T1000 (cell line): Measurements from ENCODE around the gene GPR160.

Experiments used
- DNase-seq: peaks from one replicate; lab custom pipeline; 2025; ENCODE audit warnings: mixed read lengths; lab: John Stamatoyannopoulos, UW

The GPR160 gene

GRCh38 chr3:170064108-170064507, 26.3 kb downstream of the GPR160 start:
- DNase-seq, result no peak

DNA sequence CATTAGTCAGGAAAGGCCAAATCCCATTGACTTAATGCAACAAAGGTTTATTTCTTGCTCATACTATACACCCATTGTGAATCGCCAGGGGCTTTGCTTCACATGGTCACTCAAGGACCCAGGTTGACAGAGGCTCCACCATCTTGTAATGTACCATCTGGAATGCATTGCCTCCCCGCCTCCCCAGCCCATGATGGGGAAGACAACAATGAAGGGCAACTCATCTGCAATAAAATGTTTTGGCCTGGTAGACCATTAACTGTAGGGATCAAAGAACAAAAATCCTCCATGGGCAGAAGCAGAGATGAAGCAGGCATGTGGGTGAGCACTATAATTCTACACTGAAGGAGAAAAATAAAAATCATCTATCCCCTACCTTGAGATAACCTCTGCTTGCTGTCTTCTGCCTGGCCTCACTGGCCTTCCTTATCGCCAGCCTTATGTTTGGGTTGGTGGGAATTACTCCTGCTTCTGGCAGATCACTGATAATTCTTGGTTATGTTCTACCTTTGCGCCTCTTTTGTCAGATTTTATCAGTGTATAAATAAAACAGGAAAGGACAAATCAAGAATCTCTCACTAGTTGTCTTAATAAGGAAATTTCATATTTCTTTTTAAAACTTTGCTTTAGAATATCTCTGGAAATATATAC, 37.8 kb downstream of the GPR160 start:
- no peak for DNase-seq

DNA sequence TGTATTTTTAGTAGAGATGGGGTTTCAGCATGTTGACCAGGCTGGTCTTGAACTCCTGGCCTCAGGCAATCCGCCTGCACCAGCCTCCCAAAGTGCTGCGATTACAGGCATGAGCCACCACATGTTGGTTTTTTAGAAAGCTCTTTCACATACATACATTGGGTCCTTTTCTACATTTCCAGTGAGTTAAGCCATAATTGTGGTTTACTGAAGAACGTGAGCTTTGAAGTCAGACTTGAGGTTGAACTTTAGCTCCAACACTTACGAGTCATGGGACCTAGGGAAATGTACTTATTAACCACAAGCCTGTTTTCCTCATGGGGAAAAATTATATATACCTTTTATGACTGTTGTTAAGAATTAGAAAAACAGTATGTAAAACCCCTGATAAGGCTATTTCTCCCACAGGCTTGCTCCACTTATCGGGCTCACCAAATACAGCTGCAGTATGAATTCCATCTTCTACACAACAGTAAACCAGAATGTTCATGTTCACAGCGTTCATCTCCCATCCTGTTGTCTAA, 39.0 kb downstream of the GPR160 start:
- DNase-seq, result peak; percentile 15

DNA sequence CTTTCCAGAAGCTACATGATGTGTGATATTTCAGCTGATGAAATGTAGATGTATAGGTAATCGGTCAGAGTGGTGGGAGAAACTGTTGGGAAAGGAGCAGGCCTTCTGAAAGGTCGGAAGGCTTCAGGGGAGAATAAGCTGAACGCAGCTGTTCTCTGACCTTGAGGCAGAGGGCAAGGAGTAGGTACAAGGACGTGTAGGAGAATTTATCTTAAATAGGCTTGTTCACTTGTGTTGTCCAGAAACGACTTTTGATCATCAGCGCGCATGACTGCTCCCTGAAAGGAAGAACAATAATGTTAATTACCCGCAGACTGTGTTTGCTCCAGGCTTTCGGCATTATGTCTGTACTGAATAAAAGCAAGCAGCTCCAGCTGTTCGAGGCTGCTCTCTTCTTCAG, 39.6 kb downstream of the GPR160 start:
- DNase-seq, result no peak

GRCh38 chr3:170078620-170079281, 41.0 kb downstream of the GPR160 start:
- no peak for DNase-seq

DNA sequence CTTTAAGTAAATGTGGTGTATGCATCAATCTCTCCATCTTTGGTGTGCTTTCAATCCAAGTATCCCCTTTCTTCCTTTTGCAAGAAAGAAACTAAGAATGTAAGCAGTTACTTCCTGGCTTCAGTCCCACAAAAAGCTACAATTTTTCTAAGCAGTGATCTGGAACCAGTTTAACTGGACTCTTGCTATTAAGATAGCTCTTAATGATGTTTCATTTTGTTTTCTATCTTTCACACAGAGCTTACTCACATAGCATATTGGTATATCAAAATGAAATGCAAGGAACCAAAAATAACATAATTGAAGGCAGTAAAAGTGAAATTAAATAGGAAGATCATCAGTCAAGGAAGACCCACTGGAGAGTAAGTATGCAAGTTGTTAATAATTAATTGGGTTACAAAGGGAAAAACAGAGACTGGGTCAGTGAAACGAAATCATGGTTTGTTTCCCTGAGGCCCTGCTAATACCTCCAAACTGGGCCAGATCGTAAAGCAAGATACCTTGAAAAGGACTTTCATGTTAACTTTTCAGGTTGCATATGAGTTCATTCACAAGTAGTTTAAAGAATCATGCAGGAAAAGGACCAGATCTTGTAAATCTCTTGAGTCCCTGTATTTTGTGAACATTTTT, 41.9 kb downstream of the GPR160 start:
- DNase-seq, result no peak

GRCh38 chr3:170080605-170081004, 42.8 kb downstream of the GPR160 start:
- DNase-seq, result no peak

GRCh38 chr3:170081079-170081741, 43.4 kb downstream of the GPR160 start:
- no peak for DNase-seq

DNA sequence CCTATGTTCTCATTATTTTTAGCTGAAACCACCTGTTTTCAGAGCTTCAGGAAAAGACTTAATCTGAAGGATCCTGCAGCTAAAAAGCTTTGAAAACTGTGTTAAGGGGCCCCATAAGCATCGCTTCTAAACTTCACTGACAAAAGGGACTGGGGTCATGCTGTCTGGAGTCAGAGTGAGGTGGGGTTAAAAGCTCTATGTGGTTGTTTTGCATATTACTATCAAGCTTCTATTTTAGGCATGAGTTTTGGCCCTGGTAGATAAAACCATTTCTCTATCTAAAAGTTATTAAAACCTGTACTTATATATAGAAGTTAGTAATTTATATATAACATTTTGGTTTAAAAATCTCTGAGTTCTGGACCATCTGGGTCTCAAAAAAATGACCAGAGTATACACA, 45.5 kb downstream of the GPR160 start:
- DNase-seq, result no peak

GRCh38 chr3:170085396-170085795, 47.6 kb downstream of the GPR160 start:
- DNase-seq, result no peak

GRCh38 chr3:170089862-170090600, 52.2 kb downstream of the GPR160 start:
- no peak for DNase-seq

- no peak for DNase-seq
Measured at GRCh38 chr3:170090601-170090981, 52.8 kb downstream of the GPR160 start.

GRCh38 chr3:170092907-170093306, 55.1 kb downstream of the GPR160 start:
- DNase-seq, result no peak

- DNase-seq, result no peak
Measured at GRCh38 chr3:170095771-170096170, 58.0 kb downstream of the GPR160 start.

DNA sequence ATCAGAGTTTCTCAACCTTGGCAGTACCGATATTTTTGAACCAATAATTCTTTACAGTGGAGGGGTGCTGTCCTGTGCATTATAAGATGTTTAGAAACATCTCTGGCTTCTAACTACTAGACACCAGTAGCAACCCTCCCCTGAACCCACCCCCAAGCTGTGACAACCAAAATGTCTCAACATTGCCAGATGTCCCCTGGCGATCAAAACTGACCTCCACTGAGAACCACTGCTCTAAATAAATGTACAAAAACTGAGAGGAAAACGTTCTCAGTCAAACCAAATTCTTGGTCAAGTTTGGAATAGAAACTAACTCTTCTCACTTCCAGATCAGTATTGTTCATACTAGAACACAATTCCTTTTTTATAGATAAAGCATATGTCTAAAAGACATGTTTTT, 58.5 kb downstream of the GPR160 start:
- DNase-seq, result no peak

- no peak for DNase-seq
Measured at GRCh38 chr3:170098753-170099152, 61.0 kb downstream of the GPR160 start.

GRCh38 chr3:170100944-170101343, 63.1 kb downstream of the GPR160 start:
- no peak for DNase-seq

DNA sequence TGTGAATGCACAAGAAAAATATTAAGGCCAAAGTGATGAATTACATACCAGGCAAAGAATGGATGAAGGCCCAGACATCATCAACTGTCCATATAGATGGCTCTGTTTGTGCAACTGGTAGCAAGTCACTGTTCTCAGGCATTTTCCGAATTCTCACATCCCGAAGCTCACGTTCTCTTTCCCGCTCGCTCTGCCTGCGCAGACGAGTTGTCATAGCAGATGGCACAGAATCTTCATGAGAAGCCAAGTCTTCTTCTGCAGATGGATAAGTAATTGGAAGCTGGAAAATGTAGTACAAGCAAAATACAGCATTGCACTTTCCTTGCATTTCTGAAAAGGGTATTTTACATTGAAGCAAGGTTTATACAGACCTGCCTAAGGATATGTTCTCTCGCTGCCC, 64.6 kb downstream of the GPR160 start:
- no peak for DNase-seq

- no peak for DNase-seq
Measured at GRCh38 chr3:170107941-170108340, 70.1 kb downstream of the GPR160 start.

GRCh38 chr3:170108955-170109354, 71.2 kb downstream of the GPR160 start:
- no peak for DNase-seq

- no peak for DNase-seq
Measured at GRCh38 chr3:170109579-170110293, 71.9 kb downstream of the GPR160 start.
